ENCODE measurements around the gene GDPD3.
"Not testable (repeated sequence)": the region's sequence is repeated elsewhere in the genome, so short reads cannot be mapped to it uniquely, and the experiment has no call there.

Gene GDPD3

DNA sequence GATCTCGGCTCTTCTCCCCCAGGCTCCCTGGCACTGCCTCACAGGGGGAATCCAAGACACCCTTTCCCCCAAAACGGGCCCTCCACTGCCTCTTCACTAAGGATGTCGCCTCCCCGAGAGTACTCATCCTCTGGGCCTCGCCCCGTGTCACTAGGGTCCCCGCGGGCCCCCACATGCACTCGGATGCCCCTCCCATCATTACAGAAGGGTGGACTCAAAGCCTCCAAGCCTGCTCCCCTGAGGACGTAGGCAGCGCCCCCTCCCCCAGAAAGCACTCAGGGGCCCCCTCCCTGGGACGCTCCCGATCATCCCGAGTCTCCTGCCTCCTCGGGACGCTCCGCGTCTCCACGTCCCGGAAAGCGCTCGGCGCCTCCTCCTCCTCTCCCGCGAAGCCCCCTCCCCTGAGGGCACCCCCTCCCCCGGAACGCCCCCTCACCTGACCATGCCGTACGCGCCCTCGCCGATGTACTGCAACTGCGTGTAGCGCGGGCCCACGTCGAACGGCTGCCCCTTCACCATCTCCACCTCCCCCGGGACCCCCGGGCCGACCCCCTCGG lies 9.3 kb upstream of the GDPD3 start:
- peak; percentile 18 for DNase-seq

- DNase-seq: no peak
These were observed 8.6 kb upstream of the GDPD3 start for GRCh38 chr16:30121741-30122571.

- no peak for DNase-seq
These were observed 7.2 kb upstream of the GDPD3 start for GRCh38 chr16:30120340-30121105.

- DNase-seq: no peak
These were observed 6.1 kb upstream of the GDPD3 start for GRCh38 chr16:30119428-30119827.

DNA sequence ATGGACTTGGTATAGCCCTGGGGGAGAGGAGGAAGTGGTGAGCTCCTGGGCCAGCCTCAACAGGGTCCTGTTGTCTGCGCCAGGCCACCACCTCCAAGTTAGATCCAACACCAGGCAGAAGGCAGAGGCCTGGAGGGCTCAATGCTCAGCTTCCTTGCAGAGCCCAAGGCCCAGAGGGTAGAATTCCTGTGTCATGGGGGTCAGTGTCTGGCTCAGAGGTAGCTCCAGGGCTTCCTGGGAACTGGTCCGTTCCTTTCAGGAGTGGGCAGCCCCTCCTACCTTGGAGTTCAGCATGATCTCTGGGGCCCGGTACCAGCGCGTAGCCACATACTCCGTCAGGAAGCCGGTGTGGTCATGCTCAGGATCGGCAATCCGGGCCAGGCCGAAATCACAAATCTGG lies 4.4 kb upstream of the GDPD3 start:
- DNase-seq: no peak

DNA sequence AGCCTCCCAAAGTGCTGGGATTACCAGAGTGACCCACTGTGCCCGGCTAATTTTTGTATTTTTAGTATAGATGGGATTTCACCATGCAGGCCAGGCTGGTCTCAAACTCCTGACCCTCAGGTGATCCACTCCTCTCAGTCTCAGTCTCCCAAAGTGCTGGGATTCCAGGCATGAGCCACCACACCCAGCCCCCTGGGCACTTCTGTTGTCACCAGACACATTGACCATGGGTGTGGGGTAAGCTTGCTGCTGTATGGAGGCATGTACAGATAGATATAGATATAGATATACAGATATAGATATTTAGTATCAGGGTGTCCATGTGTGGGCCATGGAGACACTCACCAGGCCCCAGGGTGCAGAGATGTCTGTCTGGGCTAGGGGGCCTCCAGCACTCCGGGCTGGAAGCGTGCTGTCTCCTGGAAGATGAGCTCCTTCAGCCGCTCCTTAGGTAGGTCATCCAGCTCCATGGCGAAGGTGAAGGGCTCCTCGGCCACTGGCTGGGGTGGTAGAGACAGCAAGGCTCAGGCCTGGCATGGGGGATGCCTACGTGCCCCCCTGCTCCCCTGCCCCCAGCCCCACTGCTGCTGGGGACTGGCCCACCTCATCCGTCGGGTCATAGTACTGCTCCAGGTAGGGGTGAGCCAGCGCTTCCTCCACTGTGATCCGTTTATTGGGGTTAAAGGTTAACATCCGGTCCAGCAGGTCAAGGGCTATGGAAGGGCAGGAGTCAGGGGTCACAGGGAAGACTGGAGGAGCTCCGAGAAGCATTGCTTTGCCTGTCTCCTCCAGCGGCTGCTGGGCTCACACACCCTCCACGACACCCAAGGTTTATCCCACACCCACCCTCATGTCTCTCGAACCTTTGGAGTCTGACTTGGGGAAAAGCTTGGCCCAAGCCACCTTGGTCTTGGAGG lies 3.2 kb upstream of the GDPD3 start:
- no peak for DNase-seq

GRCh38 chr16:30115238-30115637 lies 1.9 kb upstream of the GDPD3 start:
- DNase-seq: no peak

GRCh38 chr16:30114833-30115232 lies 1.5 kb upstream of the GDPD3 start:
- not testable (repeated sequence) for DNase-seq

DNA sequence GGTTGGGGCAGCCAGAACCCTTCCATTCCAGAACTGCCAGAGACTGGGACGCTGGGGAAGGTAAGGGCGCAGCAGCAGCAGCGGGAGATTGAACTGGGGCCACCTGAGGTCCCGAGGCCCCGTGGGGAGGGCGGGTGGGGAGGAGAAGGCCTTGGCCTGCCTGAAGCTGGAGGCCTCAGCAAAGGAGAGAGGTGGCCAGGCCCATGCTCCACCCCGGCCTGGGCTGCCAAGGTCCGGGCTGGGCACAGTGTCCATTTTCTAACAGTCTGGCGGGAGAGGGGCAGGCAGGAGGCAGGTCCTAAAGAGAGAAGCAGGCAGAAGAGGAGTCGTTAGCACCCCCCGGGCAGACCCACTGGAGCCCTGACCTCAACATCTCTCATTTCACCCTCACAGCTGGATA lies 1.1 kb upstream of the GDPD3 start:
- no peak for DNase-seq

DNA sequence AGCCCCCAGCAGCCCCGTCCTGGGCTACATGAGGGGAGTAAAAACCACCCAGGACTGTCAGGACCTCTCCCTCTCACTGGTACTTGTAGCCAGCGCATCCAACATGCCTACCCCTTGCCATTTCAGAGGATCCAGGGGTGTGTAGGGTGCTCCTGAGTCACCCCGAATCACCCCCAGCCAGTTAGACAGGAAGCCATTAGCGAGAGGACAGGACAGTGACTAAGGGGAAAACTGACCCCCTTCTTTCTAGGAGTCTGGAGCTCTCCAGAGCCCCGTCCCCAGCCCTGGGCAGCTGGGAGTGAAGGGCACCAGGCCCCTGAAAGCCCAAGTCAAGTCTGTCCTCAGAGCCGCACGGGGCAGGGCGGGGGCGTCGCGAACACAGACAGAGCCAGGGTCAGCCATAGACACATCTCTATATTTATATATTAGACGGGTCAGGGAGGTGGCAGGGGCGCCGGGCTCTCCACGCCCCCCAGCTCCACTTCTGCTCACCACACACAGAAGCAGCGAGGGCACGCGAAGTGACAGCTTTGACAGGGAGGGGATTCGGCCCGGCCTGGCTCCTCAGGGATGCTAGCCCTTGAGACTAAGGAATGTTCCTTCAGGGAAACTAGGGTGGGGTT lies 485 bp upstream of the GDPD3 start:
- no peak for DNase-seq

- DNase-seq: peak; percentile 82
These were observed 923 bp downstream of the GDPD3 start for GRCh38 chr16:30112197-30113030.

GRCh38 chr16:30110661-30111060 lies 2.7 kb downstream of the GDPD3 start:
- DNase-seq: no peak

GRCh38 chr16:30108059-30108850 lies 5.1 kb downstream of the GDPD3 start:
- no peak for DNase-seq

- no peak for DNase-seq
These were observed 8.8 kb downstream of the GDPD3 start for GRCh38 chr16:30104492-30104891.

DNA sequence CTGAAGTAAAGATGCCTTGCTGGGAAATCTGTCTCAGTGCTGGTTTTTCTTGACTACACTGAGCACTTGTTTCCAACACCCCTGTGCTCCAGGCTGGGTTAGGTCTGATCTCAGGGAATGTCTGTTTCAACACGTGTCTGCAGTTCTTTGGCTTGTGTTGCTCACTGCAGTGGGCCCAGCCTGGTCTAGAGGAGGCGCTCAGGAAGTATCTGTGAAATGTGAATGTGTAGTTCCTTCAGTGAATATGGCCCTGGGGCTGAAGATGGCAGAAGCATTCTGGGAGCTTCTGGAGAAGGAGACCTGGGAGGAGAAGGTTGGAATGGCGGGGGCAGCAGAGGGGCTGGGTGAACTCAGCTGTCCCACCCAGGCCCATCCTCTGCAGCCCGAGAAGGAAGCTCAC lies 9.2 kb downstream of the GDPD3 start:
- DNase-seq: no peak

DNA sequence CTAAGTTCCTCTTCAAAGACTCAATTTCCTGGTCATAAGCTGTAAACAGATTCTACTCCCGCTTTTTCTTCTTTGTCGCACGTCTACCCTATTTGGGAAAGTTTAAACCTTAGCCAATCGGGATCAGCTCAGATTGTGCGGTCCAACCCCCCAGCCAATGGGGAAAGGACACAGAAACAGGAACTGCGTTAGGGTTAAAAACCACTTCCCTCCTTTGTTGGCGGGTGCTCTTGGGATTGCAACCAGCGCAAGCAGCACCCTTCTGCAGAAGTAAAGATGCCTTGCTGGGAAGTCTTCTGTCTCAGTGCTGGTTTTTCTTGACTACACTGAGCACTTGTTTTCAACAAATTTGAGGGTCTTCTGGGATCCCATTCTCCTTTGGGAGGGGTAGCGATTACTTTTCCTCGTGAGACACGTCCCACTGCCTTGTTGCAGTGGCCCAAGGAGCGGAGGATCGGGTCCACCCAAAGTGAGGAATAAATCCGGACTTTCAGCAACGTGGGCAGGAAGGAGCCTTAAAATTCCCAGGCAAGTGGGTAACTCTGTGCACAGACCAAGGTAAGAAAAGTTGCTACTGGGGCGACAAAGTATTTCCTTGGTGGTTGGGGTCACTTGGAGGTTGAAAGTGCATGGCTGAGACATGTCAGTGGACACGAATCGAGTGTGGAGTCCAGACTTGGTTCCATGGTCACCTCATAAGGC lies 16.3 kb downstream of the GDPD3 start:
- DNase-seq: no peak

GRCh38 chr16:30096105-30096861 lies 17.1 kb downstream of the GDPD3 start, which contains the start of gene YPEL3:
Gene YPEL3, minus strand, starts transcription at chr16:30096213. Its CDS starts 731 bp downstream, at chr16:30095482.
- peak; percentile 91 for DNase-seq

DNA sequence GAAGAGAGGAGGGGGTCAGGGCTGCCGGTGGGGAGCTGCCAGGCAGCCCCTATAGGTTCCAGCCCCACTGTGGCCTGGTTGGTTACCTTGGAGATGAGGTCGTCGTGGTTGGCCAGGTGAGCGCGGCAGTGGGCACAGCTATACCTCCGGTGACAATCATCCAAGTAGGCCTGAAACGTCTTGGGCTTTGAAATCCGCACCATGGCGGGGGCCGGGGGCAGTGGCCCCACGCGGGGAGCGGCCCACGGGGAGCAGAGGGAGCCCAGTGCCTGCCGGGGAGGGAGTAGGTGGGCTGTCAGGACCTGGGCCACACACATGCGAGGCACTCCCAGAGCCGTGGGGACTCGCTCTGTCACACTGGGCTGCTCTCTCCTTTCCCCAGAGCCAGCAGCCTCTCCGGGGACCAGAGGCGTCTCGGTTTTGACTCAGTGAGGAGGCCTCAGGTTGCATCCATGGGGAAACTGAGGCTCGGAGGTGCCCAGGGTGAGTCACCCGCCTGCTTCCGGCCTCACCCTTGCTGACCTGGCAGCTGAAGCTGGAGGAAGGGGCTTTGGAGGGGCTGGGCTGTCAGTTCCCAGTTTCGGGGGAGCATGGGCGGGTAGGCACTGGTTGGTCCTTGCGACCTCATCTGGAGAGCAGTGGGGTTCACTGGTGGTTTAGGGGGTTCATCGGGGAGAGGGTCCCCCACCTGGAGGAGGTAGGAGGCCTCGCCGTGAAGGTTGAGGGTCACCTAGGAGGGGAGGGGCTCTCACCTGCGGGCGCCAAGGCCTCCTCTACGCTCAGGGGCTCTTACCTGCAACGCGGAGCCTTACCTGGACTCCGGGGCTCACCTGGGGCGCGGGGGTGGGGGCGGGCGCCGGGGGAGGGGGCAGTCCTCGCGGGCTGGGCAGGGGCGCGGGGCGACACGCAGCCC lies 17.9 kb downstream of the GDPD3 start:
- no peak for DNase-seq
